Measurements from ENCODE around the gene RASGRF2.

GRCh38 chr5:81235287-81236072, 275.3 kb downstream of the RASGRF2 start:
- no peak for TF ChIP-seq EZH2 (IDR thresholded peaks at IDR 0.05; ENCODE audit: insufficient read depth, poor library complexity, severe bottlenecking)
- no peak for TF ChIP-seq EZH2phosphoT487 (IDR thresholded peaks at IDR 0.05; ENCODE audit: insufficient read depth, low read depth)

All from GM23248 (cell line).